CMK (cell line): Measurements from ENCODE around the gene TRIM31.

Experiments used
- DNase-seq: peaks from one replicate; pipeline ENCODE4 v3.0.0-alpha.2; 2010; ENCODE audit warnings: low read depth

The TRIM31 gene

DNA sequence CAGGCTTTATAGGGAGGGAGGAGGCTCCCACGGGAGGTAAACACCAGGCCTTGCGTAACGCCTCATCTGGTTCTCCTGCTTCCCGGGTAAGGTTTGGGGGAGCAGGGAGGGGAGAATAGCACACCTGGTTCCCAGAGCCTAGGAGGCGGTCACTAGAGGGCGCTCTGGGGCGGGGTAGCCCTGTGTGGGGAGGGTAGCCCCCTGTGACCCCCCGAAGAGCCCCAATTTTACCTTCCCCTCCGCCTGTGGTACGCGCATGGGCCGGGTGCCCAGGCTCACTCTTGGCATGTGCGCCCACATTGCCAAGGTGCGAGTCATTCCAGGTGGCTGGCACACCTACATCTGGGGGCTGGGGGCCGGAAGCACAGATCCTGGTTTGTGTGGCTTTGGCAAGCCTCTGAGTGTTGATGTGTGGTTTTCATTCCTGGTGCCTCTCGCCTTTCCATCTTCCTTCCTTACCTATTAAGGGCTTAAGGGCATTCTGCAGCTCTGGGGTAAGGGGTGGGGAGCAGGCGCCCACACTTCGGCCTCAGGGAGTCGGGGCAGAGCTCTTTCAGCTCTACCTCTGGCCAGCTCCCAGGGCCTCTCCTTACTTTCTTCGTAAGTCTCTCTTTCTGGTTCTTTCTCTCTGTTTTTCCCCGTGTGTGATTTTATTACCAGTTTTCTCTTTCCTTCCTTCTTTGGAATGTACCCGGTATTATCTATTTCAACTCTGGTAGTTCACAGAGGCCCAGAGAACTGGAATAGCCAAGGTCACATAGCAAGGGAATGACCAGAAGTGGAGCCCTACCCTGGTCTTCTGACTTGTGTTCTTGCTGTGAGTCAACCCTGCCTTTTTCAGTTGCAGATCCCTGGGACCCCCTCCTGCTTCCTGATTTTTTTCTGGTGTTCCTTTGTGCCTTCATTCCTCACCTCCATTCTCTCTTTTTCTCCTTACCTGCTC lies 36.8 kb downstream of the TRIM31 start:
- DNase-seq: no peak

DNA sequence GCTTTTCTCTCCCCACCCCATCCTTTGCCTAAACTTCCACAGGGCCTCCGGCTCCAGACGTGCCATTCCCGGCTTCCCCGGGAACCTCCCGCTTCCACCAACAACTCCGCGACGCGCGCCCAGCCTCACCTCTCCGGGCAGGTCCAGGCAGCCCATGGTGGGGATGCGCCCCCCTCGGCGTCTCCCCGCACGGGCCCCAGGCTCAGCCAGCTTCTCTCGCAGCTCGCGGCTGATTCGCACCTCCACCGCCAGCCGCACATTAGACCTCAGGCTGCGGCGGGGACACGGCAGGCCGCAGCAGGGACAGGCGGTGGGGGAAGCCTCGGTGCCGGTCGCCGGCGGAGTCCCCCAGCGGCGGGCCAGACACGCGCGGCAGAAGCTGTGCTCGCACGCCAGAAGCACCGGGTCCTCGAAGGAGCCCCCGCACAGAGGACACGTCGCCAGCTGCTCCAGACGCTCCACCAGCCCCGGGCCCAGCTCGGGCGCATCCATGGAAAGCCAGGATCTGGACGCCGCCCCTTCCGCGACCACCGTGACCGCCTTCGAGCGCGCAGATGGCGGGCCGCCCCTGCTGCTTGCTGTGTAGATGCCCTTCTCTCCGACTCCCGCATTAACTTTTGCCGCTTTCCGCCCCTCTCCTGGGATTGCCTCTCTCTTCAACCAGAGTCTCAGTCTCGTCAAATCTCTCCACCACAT lies 37.6 kb downstream of the TRIM31 start, which contains the start of gene RNF39:
TSS of gene RNF39 (minus strand) at position 676 of the 696 bp plus-strand sequence. CDS start at position 492, 184 bp downstream.
- DNase-seq: no peak

DNA sequence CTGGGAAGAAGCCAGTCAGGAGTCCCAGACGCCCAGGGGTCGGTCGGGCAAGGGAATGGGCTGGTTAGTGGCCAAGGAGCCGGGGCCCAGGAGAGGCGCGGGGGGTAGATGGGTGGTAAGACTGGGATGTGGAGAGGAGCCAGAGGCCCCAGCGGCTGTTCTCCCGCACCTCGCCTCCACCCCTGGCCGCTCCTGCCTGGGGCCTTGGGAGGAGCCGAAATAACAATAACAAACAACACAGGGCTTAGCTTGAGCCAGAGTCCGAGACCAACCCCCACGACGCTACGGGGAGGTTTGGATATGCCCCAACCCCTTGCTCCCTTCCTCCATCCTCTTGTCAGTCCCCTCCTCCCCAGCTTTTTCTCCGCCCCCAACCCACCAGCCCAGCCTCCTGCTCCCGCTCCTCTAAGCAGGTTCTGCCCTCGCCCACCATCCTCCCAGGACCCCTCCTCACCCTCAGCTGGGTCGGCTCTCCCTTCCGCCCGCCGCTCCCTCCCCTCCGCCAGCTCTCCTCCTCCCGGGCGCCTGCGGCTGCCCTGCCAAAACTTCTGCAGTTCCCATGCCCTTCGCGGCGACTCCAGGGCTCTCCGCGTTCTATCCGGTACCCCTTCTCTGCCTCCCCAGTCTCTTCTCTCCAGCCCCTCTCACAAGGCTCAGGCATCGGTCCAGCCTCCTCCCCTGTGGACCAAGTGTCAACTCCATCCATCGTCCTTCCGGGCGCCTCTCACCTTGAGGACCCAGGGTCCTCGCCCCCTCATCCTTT lies 38.4 kb downstream of the TRIM31 start:
- DNase-seq: no peak

DNA sequence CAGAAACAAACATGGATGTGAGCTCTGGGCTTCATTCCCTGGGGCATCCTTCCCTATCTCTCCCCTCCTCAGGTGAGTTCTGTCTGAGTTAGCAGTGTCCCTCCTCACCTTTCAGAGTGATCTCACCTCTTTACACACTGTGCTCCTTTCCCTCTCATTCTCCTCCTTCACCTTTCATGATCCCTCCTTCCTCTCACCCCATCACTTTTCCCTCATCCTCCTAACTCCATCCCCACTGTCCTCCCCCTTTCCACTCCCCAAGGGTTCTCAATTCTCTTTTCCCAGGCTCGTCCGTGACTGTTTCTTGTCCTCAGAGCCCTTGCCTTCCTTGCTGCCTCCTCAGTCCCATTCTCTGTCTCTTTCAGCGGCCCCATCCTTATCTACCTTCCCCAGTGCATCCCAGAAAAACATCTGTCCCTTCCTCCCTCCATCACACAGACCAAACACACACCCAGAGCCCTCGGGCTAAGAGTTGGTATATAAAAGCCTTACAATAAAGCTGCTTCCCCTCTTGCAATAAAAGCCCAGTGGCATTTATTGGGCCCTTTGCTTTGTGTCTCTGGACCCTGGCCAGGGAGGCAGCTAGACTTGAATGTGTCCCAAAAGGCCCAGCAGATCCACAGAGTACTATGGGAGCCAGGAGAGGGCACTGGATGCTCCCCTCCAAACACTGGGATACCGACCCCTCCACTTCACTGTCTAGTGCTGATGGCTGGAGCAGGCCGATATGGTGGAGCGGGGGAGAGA lies 39.2 kb downstream of the TRIM31 start:
- no peak for DNase-seq

DNA sequence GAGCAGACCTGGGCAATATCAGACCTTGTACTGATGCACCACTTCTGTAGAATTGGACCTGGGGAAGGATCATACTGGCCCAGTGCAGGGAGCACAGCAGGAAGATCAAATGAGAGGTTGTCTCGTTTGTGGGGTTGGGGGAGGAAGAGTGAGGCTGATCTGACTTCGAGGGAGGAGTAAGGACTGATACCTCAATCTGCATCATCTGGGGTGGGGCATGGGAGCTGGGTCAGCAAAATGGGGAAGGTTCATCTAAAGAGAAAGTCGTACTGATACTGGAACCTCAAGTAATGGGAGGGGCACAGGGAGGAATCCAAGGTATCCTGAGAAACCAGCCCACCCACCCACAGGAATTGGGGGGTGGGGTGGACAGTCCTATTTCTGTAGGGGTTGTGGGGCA lies 41.0 kb downstream of the TRIM31 start:
- no peak for DNase-seq

DNA sequence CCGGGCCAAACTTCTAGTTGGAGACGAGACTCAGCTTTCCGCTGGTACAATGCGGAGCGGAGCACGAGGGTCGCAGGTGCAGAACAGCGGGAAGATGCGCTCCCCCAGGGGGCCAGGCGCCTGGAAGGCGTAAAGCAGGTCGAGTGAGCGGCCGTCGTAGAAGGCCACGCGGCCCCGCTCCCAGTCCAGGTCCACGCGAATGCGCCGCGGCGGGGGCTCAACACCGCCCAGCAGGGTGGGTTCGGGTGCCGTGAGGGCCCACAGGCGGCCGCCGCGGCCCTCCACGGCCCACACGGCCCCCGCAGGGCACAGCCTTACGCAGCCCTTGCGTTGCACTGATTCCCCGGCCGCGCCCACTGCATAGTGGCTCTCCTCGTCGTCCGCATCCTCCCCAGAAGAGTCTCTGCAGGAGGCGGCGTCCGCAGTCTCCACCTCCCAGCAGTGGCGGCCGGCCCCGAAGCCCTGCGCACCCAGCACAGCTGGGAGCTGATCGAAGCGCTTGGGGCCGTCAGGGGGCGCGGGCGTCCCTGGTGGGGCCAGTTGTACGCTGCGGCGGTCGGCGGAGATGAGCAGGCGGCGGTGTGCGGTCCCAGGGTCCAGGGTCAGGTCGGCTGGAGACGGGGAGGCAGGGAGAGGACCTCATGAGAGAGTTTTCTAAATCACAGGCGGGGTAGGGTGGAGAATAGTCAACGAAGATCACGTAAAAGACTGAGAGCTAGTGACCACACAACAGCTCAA lies 41.6 kb downstream of the TRIM31 start:
- DNase-seq: no peak

DNA sequence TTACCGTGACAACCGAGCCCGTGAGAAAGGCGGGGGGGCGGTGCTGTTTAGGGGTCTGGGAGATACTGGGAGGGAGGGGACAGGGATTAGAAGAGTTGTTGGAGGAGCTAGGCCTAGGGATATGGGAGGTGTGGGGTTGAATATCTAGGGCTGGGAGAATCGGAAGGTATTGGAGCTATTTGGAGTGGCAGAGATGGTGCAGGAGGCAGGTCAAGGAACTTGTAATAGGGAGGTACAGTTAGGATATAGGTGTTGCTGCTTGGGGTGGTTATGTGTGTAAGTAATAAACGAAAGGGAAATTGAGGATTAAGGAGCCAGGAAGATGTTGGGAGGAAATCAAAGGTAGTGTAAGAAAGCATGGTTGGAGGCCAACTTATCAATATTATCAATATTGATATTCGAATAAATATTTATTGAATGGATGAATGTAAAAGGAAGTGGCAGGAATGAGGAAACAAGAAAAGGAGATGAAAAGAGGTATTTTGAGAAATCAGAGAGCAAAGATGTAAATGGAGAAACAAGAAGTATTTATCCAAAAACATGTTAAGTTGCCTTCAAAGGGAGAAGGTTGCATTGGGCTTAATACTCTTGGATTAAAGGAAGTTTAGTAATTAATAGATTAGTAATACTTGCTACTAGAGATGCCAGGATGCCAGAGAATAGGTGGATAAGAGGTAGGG lies 45.3 kb downstream of the TRIM31 start:
- no peak for DNase-seq

DNA sequence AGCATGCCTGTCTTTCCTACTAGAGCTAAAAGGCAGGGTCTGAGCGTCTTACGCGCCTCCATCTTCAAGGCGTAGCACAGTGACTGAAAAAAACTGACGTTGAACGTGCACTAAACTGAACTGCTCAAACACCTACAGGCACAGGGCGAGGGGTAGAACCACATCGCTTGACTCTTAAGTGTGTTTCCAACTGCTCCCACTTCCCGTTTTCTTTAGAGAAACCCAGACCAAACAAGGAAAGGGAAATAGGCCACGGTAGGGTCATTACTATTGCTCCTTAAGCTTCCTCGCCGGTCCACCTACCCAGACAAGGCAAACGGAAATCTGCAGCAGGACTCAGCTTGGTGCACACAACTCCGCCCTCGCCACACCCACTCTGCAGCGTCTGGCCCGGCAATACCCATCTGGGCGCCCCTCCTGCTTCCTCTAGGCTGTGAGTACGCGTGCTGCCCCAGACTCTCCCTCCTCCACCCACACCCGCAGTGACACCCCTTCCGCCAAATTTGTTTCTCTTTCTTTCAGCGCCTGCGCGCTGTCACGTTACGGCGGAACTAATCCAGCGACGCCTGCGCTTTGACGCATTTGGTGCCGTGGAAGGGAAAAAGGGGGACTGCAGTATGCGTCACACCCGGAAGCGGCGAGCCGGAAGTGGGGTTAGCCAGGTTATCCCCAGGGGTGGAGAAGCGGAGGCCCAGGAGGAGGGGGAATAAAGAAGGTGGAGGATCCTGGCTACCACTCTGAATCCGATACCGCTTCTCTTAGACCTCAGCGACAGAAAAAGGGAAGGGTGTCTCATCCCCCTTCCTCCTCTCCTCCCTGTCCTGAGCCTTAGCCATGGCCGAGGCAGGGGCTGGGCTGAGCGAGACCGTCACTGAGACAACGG lies 46.1 kb downstream of the TRIM31 start, which contains the start of gene PPP1R11:
TSS of gene PPP1R11 (plus strand) at position 622 of the 883 bp plus-strand sequence. CDS start at position 835, 213 bp downstream.
- peak; percentile 99 for DNase-seq

DNA sequence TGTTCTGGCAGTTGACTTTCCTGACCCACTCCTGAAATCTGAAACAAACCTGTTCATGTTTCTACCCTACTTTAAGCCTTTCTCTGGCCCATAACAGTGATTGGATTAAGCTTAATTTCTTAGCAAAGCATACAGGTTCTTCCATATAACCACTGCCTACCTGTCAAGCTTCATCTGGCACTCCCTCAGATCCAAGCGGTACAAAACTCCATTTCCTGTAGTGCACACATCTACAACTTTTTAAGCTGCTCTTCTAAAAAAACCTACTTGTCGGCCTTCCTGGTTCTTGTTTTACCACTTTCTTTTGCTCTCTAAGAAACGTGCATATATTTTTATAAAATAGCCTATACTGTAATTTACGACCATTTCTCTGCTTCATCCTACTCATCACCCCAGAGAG lies 46.8 kb downstream of the TRIM31 start:
- DNase-seq: no peak

DNA sequence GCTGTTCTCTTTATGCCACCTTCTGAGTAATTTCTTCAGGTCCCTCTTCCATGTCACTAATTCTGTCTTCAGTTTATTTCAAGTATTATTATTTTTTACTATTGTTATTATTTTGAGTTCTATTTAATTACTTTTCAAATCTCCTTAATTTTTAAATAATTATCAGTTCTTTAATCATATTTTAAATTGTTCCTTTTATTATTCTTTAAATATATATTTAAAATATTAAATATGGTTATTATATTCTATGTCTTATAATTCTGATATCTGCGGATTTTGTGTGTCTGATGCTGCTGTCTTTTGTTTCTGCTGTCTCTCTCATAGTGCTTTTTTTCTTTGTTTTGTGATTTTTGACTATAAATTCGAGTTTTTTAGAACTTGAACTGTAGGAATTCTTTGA lies 49.6 kb downstream of the TRIM31 start:
- no peak for DNase-seq

DNA sequence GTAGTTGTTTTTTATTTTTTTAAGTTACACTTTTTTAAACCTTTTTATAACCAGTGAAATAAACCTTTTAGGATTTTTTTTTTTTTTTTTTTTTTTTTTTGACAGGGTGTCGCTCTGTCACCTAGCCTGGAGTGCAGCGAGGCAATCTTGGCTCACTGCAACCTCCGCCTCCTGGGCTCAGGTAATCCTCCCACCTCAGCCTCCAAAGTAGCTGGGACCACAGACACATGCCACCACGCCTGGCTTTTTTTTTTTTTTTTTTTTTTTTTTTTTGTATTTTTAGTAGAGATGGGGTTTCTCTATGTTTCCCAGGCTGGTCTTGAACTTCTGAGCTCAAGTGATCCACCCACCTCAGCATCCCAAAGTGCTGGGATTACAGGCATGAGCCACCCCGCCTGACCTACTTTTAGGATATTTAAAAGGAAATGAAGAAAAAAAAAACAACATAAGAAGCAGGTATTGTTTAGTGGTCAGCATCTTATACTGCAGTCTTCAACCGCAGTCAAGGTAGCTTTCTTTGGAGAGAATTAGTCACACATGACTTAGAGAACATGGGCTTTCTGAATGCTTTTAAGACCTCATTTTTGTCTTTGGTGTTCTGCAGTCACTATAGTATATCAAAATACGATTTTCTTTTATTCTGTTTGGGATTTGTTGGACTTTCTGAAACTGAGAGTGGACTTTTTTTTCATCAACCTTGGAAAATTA lies 50.3 kb downstream of the TRIM31 start:
- no peak for DNase-seq

DNA sequence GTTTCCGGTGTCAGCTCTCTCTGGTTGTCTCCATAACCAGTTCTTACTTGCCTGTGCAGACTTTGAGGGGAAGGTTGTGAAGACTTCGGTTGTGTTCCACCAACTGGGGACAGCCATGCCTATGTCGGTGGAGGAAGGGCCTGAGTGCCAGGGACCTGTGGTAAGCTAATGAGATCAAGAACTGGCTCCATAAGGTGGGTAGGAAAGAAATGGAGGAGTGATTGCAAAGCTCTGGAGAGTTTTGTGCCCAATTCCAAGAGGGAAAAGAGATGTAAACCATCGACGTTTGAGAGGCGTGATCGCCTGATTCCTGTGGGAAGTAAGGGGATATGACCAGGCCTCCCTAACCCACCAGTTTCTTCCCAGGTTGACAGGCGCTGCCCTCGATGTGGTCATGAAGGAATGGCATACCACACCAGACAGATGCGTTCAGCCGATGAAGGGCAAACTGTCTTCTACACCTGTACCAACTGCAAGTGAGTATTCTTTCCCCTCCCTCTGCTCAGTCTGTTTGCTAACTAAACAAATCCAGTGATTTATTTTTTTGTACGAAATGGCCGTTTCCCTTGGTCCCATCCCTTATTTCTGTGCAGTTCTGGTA lies 50.9 kb downstream of the TRIM31 start:
- DNase-seq: no peak

DNA sequence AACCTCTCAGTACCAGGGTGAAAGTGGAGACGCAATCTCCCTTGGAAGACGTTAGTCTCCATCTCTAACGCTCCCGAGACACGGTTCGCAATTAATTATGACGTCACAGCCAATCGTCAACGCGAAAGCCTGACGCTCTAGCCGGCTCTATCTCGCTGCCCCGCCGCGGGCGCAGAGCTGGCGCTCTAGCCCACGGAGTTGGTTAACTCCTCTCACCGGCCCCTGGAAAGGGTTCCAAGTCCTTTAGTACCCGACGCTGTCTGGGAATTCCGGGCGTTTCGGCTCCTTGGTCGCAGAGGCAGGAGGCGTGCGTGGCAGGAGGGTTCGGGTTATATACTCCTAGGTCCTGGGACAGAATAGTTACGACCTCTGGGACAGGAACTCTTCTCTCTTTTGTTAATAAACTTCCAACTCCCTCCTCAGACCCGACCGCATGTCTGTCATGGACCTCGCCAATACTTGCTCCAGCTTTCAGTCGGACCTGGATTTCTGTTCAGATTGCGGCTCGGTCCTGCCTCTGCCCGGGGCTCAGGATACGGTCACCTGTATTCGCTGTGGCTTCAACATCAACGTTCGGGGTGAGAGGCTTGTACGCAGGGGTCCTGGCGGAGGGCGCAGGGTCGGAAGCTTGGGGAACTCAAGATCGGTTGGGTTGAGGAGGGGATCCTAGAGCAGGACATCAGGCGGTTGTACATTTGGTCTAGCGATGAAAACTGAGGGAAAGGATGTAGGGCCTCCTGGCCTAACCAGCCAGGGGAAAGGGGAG lies 51.6 kb downstream of the TRIM31 start, which contains the start of gene POLR1H:
TSS of gene POLR1H (plus strand) at position 174 of the 766 bp plus-strand sequence. CDS start at position 434, 260 bp downstream.
- DNase-seq: peak; percentile 83

DNA sequence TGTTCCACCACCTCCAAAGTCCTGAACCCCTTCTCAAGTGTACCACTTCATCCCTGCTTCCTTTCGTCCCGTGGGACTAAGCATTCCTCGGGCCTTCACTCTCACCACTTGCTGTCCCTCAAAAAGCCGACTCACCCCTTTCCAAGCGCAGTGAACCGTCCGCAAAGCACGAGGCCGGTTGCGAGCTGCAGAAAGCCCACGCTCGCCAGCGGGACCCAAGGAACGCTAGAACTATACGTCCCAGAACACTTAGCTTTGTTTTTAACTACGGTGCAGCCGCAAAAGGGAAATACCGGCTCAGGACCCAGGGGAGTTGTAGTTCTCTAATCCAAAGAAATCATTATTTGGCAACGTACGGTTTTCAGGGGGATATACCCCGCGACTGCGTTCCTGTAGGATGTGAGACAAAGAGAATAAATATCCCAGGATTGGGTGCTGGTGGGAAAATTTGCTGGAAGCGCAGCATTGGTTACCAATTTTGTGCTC lies 52.2 kb downstream of the TRIM31 start:
- DNase-seq: no peak

DNA sequence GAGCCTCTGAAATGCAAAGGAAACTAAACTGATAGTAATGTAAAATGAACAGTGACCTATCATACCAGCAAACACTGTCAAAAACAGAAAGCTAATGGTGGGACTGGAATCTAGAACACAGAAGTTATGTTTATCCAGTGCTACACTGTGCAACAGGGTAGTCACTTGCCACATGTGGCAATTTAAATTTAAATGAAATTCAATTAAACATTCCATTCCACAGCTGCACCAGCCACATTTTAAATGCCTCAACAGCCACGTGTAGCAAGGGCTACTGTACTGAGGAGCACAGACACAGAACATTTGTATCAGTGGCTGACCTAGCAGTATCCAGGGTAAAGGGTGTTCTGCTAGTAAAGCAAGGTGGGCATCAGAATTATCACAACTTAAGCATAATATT lies 57.4 kb downstream of the TRIM31 start:
- no peak for DNase-seq

DNA sequence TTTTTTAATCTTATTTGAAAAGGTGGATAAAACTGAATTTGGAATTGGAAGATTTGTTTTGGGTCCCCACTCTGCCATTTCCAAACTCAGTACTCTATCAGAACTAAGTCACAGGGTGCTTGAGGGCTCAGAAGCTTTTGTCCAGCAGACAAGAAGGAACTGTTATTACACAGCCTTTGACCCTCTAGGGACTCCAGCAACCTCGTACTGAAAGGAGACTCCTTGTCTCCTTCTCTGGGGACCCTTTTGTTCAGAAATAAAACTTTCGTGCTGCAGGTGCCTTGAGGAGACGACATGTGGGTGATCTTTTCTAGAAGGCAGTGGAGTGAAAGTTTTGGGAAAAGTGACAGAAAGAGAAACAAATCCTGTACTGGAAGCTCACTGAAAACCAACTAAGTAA lies 59.2 kb downstream of the TRIM31 start:
- no peak for DNase-seq
